NB4 (cell line): ENCODE data around the gene TSKS.
A peak's percentile ranks its signal among the peaks of the same experiment; 100 is the strongest.
"Not testable (repeated sequence)": the region's sequence is repeated elsewhere in the genome, so short reads cannot be mapped to it uniquely, and the experiment has no call there.

Experiments used
- DNase-seq: peaks from one replicate; pipeline ENCODE4 v3.0.0; 2010; ENCODE audit warnings: low read depth
- H3K4me3 ChIP-seq: one replicate; pipeline ENCODE4 v1.5.1; 2011; ENCODE audit warnings: mild to moderate bottlenecking, low read depth, low read length, moderate library complexity
- CTCF ChIP-seq: IDR thresholded peaks from one replicate; pipeline ENCODE4 v1.5.1; 2012; ENCODE audit warnings: low read depth, low read length
- MAX ChIP-seq: IDR thresholded peaks from 2 replicates; pipeline ENCODE4 v1.6.1; 2011; ENCODE audit warnings: low read depth, low read length
- MYC ChIP-seq: IDR thresholded peaks from 2 replicates; pipeline ENCODE4 v1.6.1; 2011; ENCODE audit warnings: low read depth, low read length
- POLR2A ChIP-seq: IDR thresholded peaks from 2 replicates; pipeline ENCODE4 v1.6.1; 2011; ENCODE audit warnings: mild to moderate bottlenecking; ENCODE audit not compliant: insufficient read length; ENCODE audit errors: extremely low read depth

The TSKS gene

GRCh38 chr19:49730166-49730565 lies 32.9 kb downstream of the TSKS start:
- DNase-seq, result peak; percentile 30
- TF ChIP-seq MAX, result no peak
- TF ChIP-seq CTCF, result no peak
- no peak for TF ChIP-seq MYC
- no peak for TF ChIP-seq POLR2A
- no peak overlapping the region for H3K4me3 ChIP-seq

- H3K4me3 ChIP-seq, result no peak overlapping the region
- TF ChIP-seq MYC (no peak), POLR2A (no peak), MAX (no peak), CTCF (no peak)
- no peak for DNase-seq
These were observed 35.7 kb downstream of the TSKS start for GRCh38 chr19:49727217-49728030.

- DNase-seq, H3K4me3 ChIP-seq: not testable (repeated sequence)
These were observed 43.7 kb downstream of the TSKS start for GRCh38 chr19:49719420-49719819.

- TF ChIP-seq MYC (no peak), CTCF (no peak), POLR2A (no peak), MAX (no peak)
- no peak for DNase-seq
- H3K4me3 ChIP-seq, result no peak overlapping the region
These were observed 44.1 kb downstream of the TSKS start for GRCh38 chr19:49718991-49719390.

GRCh38 chr19:49718511-49718910 lies 44.6 kb downstream of the TSKS start:
- TF ChIP-seq CTCF (no peak), POLR2A (no peak), MAX (no peak), MYC (no peak)
- no peak for DNase-seq
- H3K4me3 ChIP-seq, result no peak overlapping the region

- peak; percentile 52 for DNase-seq
- no peak overlapping the region for H3K4me3 ChIP-seq
- TF ChIP-seq MYC (no peak), MAX (0 out of 2 replicates have a peak, but pooled peaks have one; percentile 42)
These were observed 47.0 kb downstream of the TSKS start for GRCh38 chr19:49716154-49716553.
